WTC11 (cell line): ENCODE results near the gene PPEF1. TPM values are rescaled to one million over a fixed set of nuclear protein-coding genes. Genes with fewer than 3 reads are reported as not detected.
"Not testable (repeated sequence)": the region's sequence is repeated elsewhere in the genome, so short reads cannot be mapped to it uniquely, and the experiment has no call there.

Experiments used
- ATAC-seq: fragments of 200-7000 bp; cut with Tn5 transposase; 2 replicates; pipeline ENCODE4 v1.10.0; 2021; ENCODE audit warnings: mild to moderate bottlenecking, moderate library complexity
- CTCF ChIA-PET: fragments of 300-600 bp; sonication (Branson Sonifier 250); formaldehyde crosslinking; loops from one replicate; lab custom pipeline; 2021; ENCODE audit warnings: antibody characterized with exemption; lab: Charles Lee
- POLR2A ChIA-PET: fragments of 350-600 bp; sonication (Branson Sonifier 250); formaldehyde crosslinking; loops from one replicate; lab custom pipeline; 2021; ENCODE audit warnings: antibody characterized with exemption; lab: Charles Lee
- DNase-seq: peaks from one replicate; pipeline ENCODE4 v3.0.0; 2021; ENCODE audit warnings: low spot score
- H3K27ac Mint-ChIP-seq: 2 replicates; pipeline ENCODE4 v1.8.0; 2021; ENCODE audit warnings: mixed read lengths
- H3K27me3 Mint-ChIP-seq: 2 replicates; pipeline ENCODE4 v1.8.0; 2021; ENCODE audit warnings: low read depth, mild to moderate bottlenecking, moderate library complexity, mixed read lengths
- H3K36me3 Mint-ChIP-seq: 2 replicates; pipeline ENCODE4 v1.8.0; 2021; ENCODE audit warnings: mixed read lengths
- H3K4me1 Mint-ChIP-seq: 2 replicates; pipeline ENCODE4 v1.8.0; 2022; ENCODE audit warnings: mixed read lengths
- H3K4me3 Mint-ChIP-seq: 2 replicates; pipeline ENCODE4 v1.8.0; 2021; ENCODE audit warnings: mild to moderate bottlenecking, moderate library complexity, mixed read lengths
- H3K9me3 Mint-ChIP-seq: 2 replicates; pipeline ENCODE4 v1.8.0; 2021; ENCODE audit warnings: mixed read lengths
- AFF4 ChIP-seq: sonication (generic); formaldehyde crosslinking; IDR thresholded peaks from 2 replicates; pipeline ENCODE4 v1.8.1; 2023; ENCODE audit warnings: mild to moderate bottlenecking, missing genetic modification reagents, borderline replicate concordance
- ATF2 ChIP-seq: sonication (generic); formaldehyde crosslinking; IDR thresholded peaks from 2 replicates; pipeline ENCODE4 v1.8.1; 2022; ENCODE audit warnings: low read depth, missing genetic modification reagents, borderline replicate concordance
- ATF3 ChIP-seq: sonication (generic); formaldehyde crosslinking; conservative IDR thresholded peaks from 2 replicates; pipeline ENCODE4 v1.8.1; 2022; ENCODE audit warnings: mild to moderate bottlenecking, missing genetic modification reagents
- ELF4 ChIP-seq: sonication (generic); formaldehyde crosslinking; IDR thresholded peaks from 2 replicates; pipeline ENCODE4 v1.8.1; 2022; ENCODE audit warnings: low read depth, mild to moderate bottlenecking, moderate library complexity, missing genetic modification reagents
- FOXP4 ChIP-seq: sonication (generic); formaldehyde crosslinking; IDR thresholded peaks from 2 replicates; pipeline ENCODE4 v1.8.0; 2022; ENCODE audit warnings: mild to moderate bottlenecking, missing genetic modification reagents
- GTF2I ChIP-seq: fragments of 250-450 bp; sonication (Bioruptor Pico); conservative IDR thresholded peaks from 2 replicates; pipeline ENCODE4 v1.4.0; 2021; ENCODE audit warnings: mild to moderate bottlenecking
- MYBL2 ChIP-seq: sonication (generic); formaldehyde crosslinking; IDR thresholded peaks from 2 replicates; pipeline ENCODE4 v1.8.1; 2023; ENCODE audit warnings: mild to moderate bottlenecking, moderate library complexity, missing genetic modification reagents
- NFE2L1 ChIP-seq: sonication (generic); formaldehyde crosslinking; IDR thresholded peaks from 2 replicates; pipeline ENCODE4 v1.8.1; 2023; ENCODE audit warnings: missing genetic modification reagents
- NR3C1 ChIP-seq: sonication (generic); formaldehyde crosslinking; conservative IDR thresholded peaks from 2 replicates; pipeline ENCODE4 v1.8.1; 2023; ENCODE audit warnings: low read depth, mild to moderate bottlenecking, missing genetic modification reagents
- RORB ChIP-seq: fragments of 250-450 bp; sonication (Bioruptor Pico); IDR thresholded peaks from 2 replicates; pipeline ENCODE4 v1.9.0; 2021; ENCODE audit warnings: mild to moderate bottlenecking
- USF2 ChIP-seq: sonication (generic); formaldehyde crosslinking; IDR thresholded peaks from 2 replicates; pipeline ENCODE4 v1.8.1; 2023; ENCODE audit warnings: mild to moderate bottlenecking, missing genetic modification reagents, moderate library complexity
- ZNF281 ChIP-seq: sonication (generic); formaldehyde crosslinking; IDR thresholded peaks from 2 replicates; pipeline ENCODE4 v1.8.0; 2023; ENCODE audit warnings: mild to moderate bottlenecking, missing genetic modification reagents
- ZNF317 ChIP-seq: sonication (generic); formaldehyde crosslinking; IDR thresholded peaks from 2 replicates; pipeline ENCODE4 v1.8.1; 2023; ENCODE audit warnings: low read depth, mild to moderate bottlenecking, moderate library complexity, missing genetic modification reagents, borderline replicate concordance
- ZNF425 ChIP-seq: fragments of 250-450 bp; sonication (Bioruptor Pico); conservative IDR thresholded peaks from 2 replicates; pipeline ENCODE4 v1.9.0; 2021; ENCODE audit warnings: mild to moderate bottlenecking
- ZNF671 ChIP-seq: fragments of 250-450 bp; sonication (Bioruptor Pico); IDR thresholded peaks from 2 replicates; pipeline ENCODE4 v1.8.0; 2021; ENCODE audit warnings: mild to moderate bottlenecking
- total RNA-seq: library from RNA; stranded (reverse); gene quantifications from 3 replicates; pipeline ENCODE4 v1.2.3, GENCODE V29; 2021

The PPEF1 gene
- total RNA-seq, 1 experiment from 2014 or later, result 0.31 TPM

- no peak for TF ChIP-seq AFF4 (CRISPR knock-in tag)
- no peak for TF ChIP-seq USF2 (CRISPR knock-in tag)
Measured at GRCh38 chrX:18733287-18733686, 25.8 kb downstream of the PPEF1 start (continued).

- not testable (repeated sequence) for H3K36me3 Mint-ChIP-seq
Measured at GRCh38 chrX:18739609-18740008, 32.2 kb downstream of the PPEF1 start.

GRCh38 chrX:18748499-18748898, 41.1 kb downstream of the PPEF1 start:
- H3K4me1 Mint-ChIP-seq, result peaks cover 7% of the 10 kb centered on the region
- CTCF ChIA-PET, result no interaction called here
- DNase-seq (no peak), ATAC-seq (no peak)
- no peak overlapping the region for H3K27ac Mint-ChIP-seq
- peaks cover 8% of the 10 kb centered on the region for H3K9me3 Mint-ChIP-seq
- POLR2A ChIA-PET, result no interaction called here
- H3K27me3 Mint-ChIP-seq, result peaks cover 5% of the 10 kb centered on the region; the same call in 1 of the 2 replicates
- H3K4me3 Mint-ChIP-seq, result no peak overlapping the region
- no peaks in the 10 kb centered on the region for H3K36me3 Mint-ChIP-seq
- no peak for TF ChIP-seq ELF4 (CRISPR knock-in tag)
- TF ChIP-seq ZNF425 (CRISPR knock-in tag), result no peak
- TF ChIP-seq ZNF281 (CRISPR knock-in tag), result no peak
- no peak for TF ChIP-seq NR3C1
- TF ChIP-seq NFE2L1 (CRISPR knock-in tag), result no peak
- no peak for TF ChIP-seq ZNF317
- TF ChIP-seq GTF2I (CRISPR knock-in tag), result no peak
- no peak for TF ChIP-seq ATF3
- TF ChIP-seq AFF4 (CRISPR knock-in tag), result no peak
- TF ChIP-seq ATF2 (CRISPR knock-in tag), result no peak
- TF ChIP-seq ZNF671 (CRISPR knock-in tag), result no peak
- TF ChIP-seq MYBL2, result no peak
- TF ChIP-seq FOXP4 (CRISPR knock-in tag), result no peak
- TF ChIP-seq RORB (CRISPR knock-in tag), result no peak

More at GRCh38 chrX:18739609-18740008, 32.2 kb downstream of the PPEF1 start:
- H3K27ac Mint-ChIP-seq, CTCF ChIA-PET, H3K4me3 Mint-ChIP-seq, ATAC-seq, H3K9me3 Mint-ChIP-seq, H3K27me3 Mint-ChIP-seq, H3K4me1 Mint-ChIP-seq, POLR2A ChIA-PET: not testable (repeated sequence)
- DNase-seq, result peak; percentile 10
